ENCODE measurements around the gene LRRC56. TPM values are rescaled to one million over a fixed set of nuclear protein-coding genes. Genes with fewer than 3 reads are reported as not detected.
A peak's percentile ranks its signal among the peaks of the same experiment; 100 is the strongest.

The LRRC56 gene
- total RNA-seq, 2 experiments from 2014 or later = 2.4 TPM

DNA sequence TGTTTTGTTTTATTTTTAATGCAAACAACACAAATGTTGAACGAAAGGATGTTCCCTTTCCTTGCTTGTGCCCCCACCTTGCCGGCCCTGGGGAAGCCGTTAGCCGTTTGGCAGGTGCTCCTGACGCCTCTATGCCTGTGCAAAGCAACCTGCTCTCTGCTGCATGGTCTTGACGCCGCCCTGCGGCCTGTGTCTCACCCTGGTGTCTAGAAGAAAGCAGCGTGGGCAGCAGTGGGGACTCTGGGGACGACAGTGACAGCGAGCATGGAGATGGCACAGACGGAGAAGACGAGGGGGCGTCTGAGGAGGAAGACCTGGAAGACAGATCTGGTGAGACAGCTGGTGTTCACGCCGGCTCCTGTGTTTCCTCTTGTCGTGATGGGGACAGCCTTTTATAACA lies 44.4 kb downstream of the LRRC56 start:
- H3K4me3 Mint-ChIP-seq = peak overlapping the region; percentile 4
- DNase-seq = no peak
- TF ChIP-seq, protein P1, sequence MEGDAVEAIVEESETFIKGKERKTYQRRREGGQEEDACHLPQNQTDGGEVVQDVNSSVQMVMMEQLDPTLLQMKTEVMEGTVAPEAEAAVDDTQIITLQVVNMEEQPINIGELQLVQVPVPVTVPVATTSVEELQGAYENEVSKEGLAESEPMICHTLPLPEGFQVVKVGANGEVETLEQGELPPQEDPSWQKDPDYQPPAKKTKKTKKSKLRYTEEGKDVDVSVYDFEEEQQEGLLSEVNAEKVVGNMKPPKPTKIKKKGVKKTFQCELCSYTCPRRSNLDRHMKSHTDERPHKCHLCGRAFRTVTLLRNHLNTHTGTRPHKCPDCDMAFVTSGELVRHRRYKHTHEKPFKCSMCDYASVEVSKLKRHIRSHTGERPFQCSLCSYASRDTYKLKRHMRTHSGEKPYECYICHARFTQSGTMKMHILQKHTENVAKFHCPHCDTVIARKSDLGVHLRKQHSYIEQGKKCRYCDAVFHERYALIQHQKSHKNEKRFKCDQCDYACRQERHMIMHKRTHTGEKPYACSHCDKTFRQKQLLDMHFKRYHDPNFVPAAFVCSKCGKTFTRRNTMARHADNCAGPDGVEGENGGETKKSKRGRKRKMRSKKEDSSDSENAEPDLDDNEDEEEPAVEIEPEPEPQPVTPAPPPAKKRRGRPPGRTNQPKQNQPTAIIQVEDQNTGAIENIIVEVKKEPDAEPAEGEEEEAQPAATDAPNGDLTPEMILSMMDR (IDR thresholded peaks at IDR 0.05) = no peak
- Histone ChIP-seq H3K4me1 (ENCODE audit: insufficient read depth, low read length) (peaks cover 49% of the 10 kb centered on the region), H3K9me3 (ENCODE audit: control insufficient read depth in 1 of 2, insufficient read depth in 1 of 2, low read length in 2 of 2) (no peaks in the 10 kb centered on the region), H3K36me3 (ENCODE audit: insufficient read depth, low read length) (peaks cover 37% of the 10 kb centered on the region), H3K4me3 (ENCODE audit: low read length) (no peak overlapping the region), H3K27me3 (ENCODE audit: control insufficient read depth in 1 of 2, insufficient read depth in 2 of 2, low read length in 2 of 2) (no peaks in the 10 kb centered on the region), H3K27ac (ENCODE audit: low read depth in 1 of 2, low read length in 2 of 2) (no peak overlapping the region)
- peaks cover 41% of the 10 kb centered on the region for H3K4me1 Mint-ChIP-seq (ENCODE audit: low read depth)
- H3K27me3 Mint-ChIP-seq = no peaks in the 10 kb centered on the region
- no peaks in the 10 kb centered on the region for H3K9me3 Mint-ChIP-seq
- no peak overlapping the region for H3K27ac Mint-ChIP-seq
- H3K36me3 Mint-ChIP-seq (ENCODE audit: low read depth) = peaks cover 41% of the 10 kb centered on the region
- POLR2A ChIA-PET = interaction anchor here (0.5 kb wide), 1 partner anchor 10 kb away, joined by 3 read pairs; no protein-coding TSS in a partner anchor
- CTCF ChIA-PET = no interaction called here
- intact Hi-C loops (cut with DNase I, micrococcal nuclease) = no loop called here
- ATAC-seq (ENCODE audit: poor library complexity) = no peak

DNA sequence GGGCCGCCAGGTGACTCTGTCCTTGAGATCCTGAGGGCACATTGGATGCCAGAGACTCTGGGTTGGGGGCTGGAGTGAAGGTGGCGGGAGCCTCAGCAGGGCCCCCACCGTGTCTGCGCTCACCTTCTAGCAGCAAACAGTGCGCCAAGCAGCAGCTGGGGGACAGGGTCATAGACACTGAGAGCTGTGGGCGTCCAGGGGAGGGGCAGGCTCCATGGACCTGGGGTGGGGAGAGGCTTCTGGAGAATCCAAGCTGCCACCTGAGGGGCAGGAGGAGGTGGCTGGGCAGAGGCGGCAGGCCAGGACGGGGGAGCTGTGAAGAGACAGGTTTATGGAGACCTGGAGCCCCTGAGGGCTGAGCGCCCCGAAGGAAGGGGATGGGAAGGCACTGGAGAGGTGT lies 47.0 kb downstream of the LRRC56 start:
- H3K27me3 ChIP-seq (ENCODE audit: control insufficient read depth in 1 of 2, insufficient read depth in 2 of 2, low read length in 2 of 2) = no peaks in the 10 kb centered on the region

DNA sequence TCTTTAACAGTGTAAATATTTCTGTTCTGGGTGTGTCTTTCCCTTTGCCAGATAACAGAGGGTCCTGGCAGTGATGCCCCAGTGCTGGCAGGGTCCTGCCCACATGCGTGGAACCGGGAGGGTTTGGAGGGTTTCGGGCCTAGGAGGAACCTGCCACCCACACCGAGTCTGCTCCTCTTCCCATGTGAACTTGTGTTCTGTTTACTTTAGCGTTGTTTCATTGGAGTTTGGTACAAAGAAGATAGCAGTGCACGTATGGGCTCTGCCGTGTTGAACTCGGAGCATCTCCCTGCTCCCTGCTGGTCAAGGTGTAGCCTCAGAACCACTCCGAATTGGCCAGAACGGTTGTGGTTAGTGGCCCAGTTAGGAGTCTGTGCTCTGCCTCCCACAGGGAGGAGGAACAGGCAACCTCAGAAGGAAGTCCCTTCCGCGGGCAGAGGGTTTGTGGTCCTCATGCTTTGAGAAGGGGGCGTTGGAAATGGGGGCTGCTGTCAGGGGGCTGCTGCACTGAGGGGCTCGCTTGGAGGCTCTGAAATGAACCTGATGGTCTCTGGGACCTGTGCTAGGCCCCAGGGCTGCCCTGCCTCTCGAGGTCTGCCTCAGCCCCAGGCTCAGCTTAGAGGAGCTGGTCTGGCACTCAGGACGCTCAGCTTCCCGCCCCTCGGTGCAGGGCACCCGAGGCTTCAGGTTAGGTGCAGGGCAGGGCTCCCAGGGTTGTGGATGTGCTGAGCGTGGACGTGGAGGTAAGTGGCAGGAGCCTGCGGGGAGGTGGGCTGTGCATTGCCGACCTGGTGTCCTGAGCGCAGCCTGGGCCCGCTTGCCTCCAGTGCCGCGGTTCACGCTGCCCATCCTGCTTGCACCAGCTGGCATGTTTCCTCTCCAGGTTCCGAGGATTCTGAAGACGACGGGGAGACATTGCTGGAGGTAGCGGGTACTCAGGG lies 49.3 kb downstream of the LRRC56 start:
- H3K36me3 Mint-ChIP-seq (ENCODE audit: low read depth) = peaks cover 74% of the 10 kb centered on the region
- H3K4me3 Mint-ChIP-seq = no peak overlapping the region
- CTCF ChIA-PET = no interaction called here

More for the DNA sequence above, 47.0 kb downstream of the LRRC56 start:
- no peak overlapping the region for H3K27ac ChIP-seq (ENCODE audit: low read depth in 1 of 2, low read length in 2 of 2)
- Mint-ChIP-seq H3K36me3 (ENCODE audit: low read depth) (peaks cover 61% of the 10 kb centered on the region), H3K4me3 (no peak overlapping the region), H3K27ac (peak overlapping the region; percentile 39), H3K27me3 (no peaks in the 10 kb centered on the region), H3K9me3 (no peaks in the 10 kb centered on the region), H3K4me1 (ENCODE audit: low read depth) (peaks cover 35% of the 10 kb centered on the region)
- TF ChIP-seq, protein P1 (IDR thresholded peaks at IDR 0.05) = no peak
- H3K36me3 ChIP-seq (ENCODE audit: insufficient read depth, low read length) = peaks cover 46% of the 10 kb centered on the region
- ChIA-PET POLR2A (interaction anchor here (1.7 kb wide), 1 partner anchor 9 kb away, joined by 8 read pairs; the partner anchor contains the start of gene PHRF1), CTCF (no interaction called here)
- H3K4me3 ChIP-seq (ENCODE audit: low read length) = no peak overlapping the region
- ATAC-seq (ENCODE audit: poor library complexity) (no peak), DNase-seq (no peak)
- H3K9me3 ChIP-seq (ENCODE audit: control insufficient read depth in 1 of 2, insufficient read depth in 1 of 2, low read length in 2 of 2) = no peaks in the 10 kb centered on the region
- peaks cover 42% of the 10 kb centered on the region for H3K4me1 ChIP-seq (ENCODE audit: insufficient read depth, low read length)
- intact Hi-C loops (cut with DNase I, micrococcal nuclease) = no loop called here

More for the DNA sequence above, 49.3 kb downstream of the LRRC56 start:
- H3K4me1 Mint-ChIP-seq (ENCODE audit: low read depth) = peaks cover 22% of the 10 kb centered on the region
- no peaks in the 10 kb centered on the region for H3K27me3 Mint-ChIP-seq
- intact Hi-C loops (cut with DNase I, micrococcal nuclease) = no loop called here
- no peaks in the 10 kb centered on the region for H3K9me3 ChIP-seq (ENCODE audit: control insufficient read depth in 1 of 2, insufficient read depth in 1 of 2, low read length in 2 of 2)
- no peak overlapping the region for H3K4me3 ChIP-seq (ENCODE audit: low read length)
- H3K27ac ChIP-seq (ENCODE audit: low read depth in 1 of 2, low read length in 2 of 2) = peak overlapping the region in 1 of 2 donors; percentile 77
- no peaks in the 10 kb centered on the region for H3K27me3 ChIP-seq (ENCODE audit: control insufficient read depth in 1 of 2, insufficient read depth in 2 of 2, low read length in 2 of 2)
- POLR2A ChIA-PET = interaction anchor here (1.3 to 3.0 kb wide), 3 partner anchors 8 to 27 kb away, joined by 4 to 17 read pairs (median 9); partner anchors contain the start of gene PHRF1
- peaks cover 61% of the 10 kb centered on the region for H3K36me3 ChIP-seq (ENCODE audit: insufficient read depth, low read length)
- no peaks in the 10 kb centered on the region for H3K9me3 Mint-ChIP-seq
- peak in 1 of 14 experiments; percentile 17 for DNase-seq
- peak overlapping the region; percentile 96 for H3K27ac Mint-ChIP-seq
- ATAC-seq (ENCODE audit: poor library complexity) = no peak
- TF ChIP-seq, protein P1 (IDR thresholded peaks at IDR 0.05) = no peak
- H3K4me1 ChIP-seq (ENCODE audit: insufficient read depth, low read length) = peaks cover 23% of the 10 kb centered on the region

All from CD4-positive, alpha-beta T cell (primary cell).